ENCODE results near the gene TEX29.
A peak's percentile ranks its signal among the peaks of the same experiment; 100 is the strongest.

Gene TEX29

GRCh38 chr13:111322001-111322915, 1.8 kb downstream of the TEX29 start:
- no peak for DNase-seq (ENCODE audit: low spot score)

- no peak for DNase-seq (ENCODE audit: low spot score)
Measured at GRCh38 chr13:111322916-111323331, 2.5 kb downstream of the TEX29 start.

- no peak for DNase-seq (ENCODE audit: low spot score)
Measured at GRCh38 chr13:111323549-111323948, 3.1 kb downstream of the TEX29 start.

GRCh38 chr13:111323950-111324651, 3.7 kb downstream of the TEX29 start:
- peak; percentile 20 for DNase-seq (ENCODE audit: low spot score)

GRCh38 chr13:111324736-111325135, 4.3 kb downstream of the TEX29 start:
- DNase-seq (ENCODE audit: low spot score) = no peak

- no peak for DNase-seq (ENCODE audit: low spot score)
Measured at GRCh38 chr13:111325146-111325890, 4.9 kb downstream of the TEX29 start.

- no peak for DNase-seq (ENCODE audit: low spot score)
Measured at GRCh38 chr13:111325941-111326620, 5.6 kb downstream of the TEX29 start.

- DNase-seq (ENCODE audit: low spot score) = no peak
Measured at GRCh38 chr13:111326621-111326965, 6.2 kb downstream of the TEX29 start.

- DNase-seq (ENCODE audit: low spot score) = peak; percentile 10
Measured at GRCh38 chr13:111326981-111327642, 6.7 kb downstream of the TEX29 start.

- DNase-seq (ENCODE audit: low spot score) = peak; percentile 6
Measured at GRCh38 chr13:111327730-111328573, 7.5 kb downstream of the TEX29 start.

GRCh38 chr13:111328574-111329410, 8.3 kb downstream of the TEX29 start:
- DNase-seq (ENCODE audit: low spot score) = peak; percentile 14

- peak; percentile 2 for DNase-seq (ENCODE audit: low spot score)
Measured at GRCh38 chr13:111329641-111330040, 9.2 kb downstream of the TEX29 start.

GRCh38 chr13:111330066-111330610, 9.7 kb downstream of the TEX29 start:
- peak; percentile 4 for DNase-seq (ENCODE audit: low spot score)

- peak; percentile 3 for DNase-seq (ENCODE audit: low spot score)
Measured at GRCh38 chr13:111335298-111335697, 14.9 kb downstream of the TEX29 start.

GRCh38 chr13:111336666-111337065, 16.2 kb downstream of the TEX29 start:
- DNase-seq (ENCODE audit: low spot score) = no peak

- no peak for DNase-seq (ENCODE audit: low spot score)
Measured at GRCh38 chr13:111337206-111337605, 16.8 kb downstream of the TEX29 start.

GRCh38 chr13:111337741-111338140, 17.3 kb downstream of the TEX29 start:
- peak; percentile 1 for DNase-seq (ENCODE audit: low spot score)

GRCh38 chr13:111338841-111339240, 18.4 kb downstream of the TEX29 start:
- peak; percentile 6 for DNase-seq (ENCODE audit: low spot score)
